ENCODE data around the gene LIMS2. TPM values are rescaled to one million over a fixed set of nuclear protein-coding genes. Genes with fewer than 3 reads are reported as not detected.

LIMS2 gene
- total and polyA plus RNA-seq, 2 donors (not counting 3 experiments of a cell fraction or from before 2014, with no cell fraction given) = 48.3 to 55.6 TPM

DNA sequence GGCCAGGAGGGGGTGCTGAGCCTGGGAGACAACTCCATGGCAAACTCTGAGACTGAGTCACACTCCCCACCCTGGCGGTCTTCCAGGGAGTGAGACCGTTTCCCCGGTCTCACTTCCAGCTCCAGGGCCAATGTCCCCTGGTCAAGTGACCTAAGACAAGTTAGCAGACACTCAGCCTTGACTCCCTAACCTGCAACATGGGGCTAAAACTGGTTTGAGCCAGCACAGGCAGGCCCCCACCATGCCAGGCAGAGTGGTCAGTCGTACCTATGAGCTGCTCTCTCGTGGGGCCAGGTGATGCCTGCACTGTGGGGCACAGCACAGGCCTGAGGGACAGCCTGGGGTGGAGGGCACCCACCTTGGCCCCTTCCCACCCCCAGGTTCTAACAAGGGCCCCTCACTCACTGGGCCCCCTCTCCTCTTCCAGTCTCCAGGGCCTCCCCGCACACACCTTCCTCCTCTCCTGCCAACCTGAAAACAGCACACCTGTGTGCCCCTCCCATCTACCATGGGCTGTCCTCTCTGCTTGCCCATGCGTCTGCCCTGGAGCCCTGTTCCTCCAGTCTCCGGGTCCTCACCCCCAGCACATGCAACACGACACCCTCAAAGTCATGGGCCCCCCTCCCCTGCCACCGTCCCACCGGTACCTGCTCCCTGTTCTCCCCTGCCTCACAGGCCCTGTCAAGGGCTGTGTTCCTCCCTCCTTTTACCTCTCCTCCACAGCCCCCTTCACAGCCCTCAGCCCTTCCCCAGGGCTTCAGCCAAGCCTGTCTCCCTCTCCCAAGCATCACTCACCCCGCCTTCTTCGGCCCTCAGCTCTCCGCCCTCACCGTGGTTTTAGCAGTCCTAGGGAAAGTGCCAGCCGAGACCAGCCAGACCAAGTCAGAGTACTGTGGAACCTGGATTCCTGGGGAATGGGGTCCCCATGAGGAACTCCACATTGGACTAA, 27.8 kb downstream of the LIMS2 start:
- H3K27me3 ChIP-seq (ENCODE audit: control insufficient read depth in 2 of 2, insufficient read depth in 2 of 2, low read length in 2 of 2) = no peaks in the 10 kb centered on the region
- intact Hi-C loops (cut with micrococcal nuclease) = loop anchor here (2.0 kb wide), 1 partner anchor 27 kb away; the partner anchor contains the start of gene LIMS2

More for the DNA sequence above, 27.8 kb downstream of the LIMS2 start:
- Histone ChIP-seq H3K27ac (ENCODE audit: insufficient read depth, low read depth, low read length) (peak overlapping the region; percentile 85), H3K9me3 (replicated peaks; ENCODE audit: control insufficient read depth, insufficient read depth, low read length) (no peaks in the 10 kb centered on the region), H2AFZ (ENCODE audit: low read depth, low read length) (peak overlapping the region; percentile 92), H3K36me3 (ENCODE audit: control insufficient read depth in 2 of 2, extremely low read depth in 1 of 2, insufficient read depth in 2 of 2, low read length in 2 of 2) (no peaks in the 10 kb centered on the region), H3K4me1 (ENCODE audit: control insufficient read depth, extremely low read depth, insufficient read depth, low read length) (peaks cover 28% of the 10 kb centered on the region), H3K79me2 (ENCODE audit: control insufficient read depth, insufficient read depth, low read length) (no peaks in the 10 kb centered on the region), H3K4me2 (ENCODE audit: insufficient read depth, low read length) (no peak overlapping the region), H4K20me1 (replicated peaks; ENCODE audit: control insufficient read depth, extremely low read depth, insufficient read depth, low read length) (no peaks in the 10 kb centered on the region), H3K9ac (replicated peaks; ENCODE audit: extremely low read depth, insufficient read depth, low read length) (peak overlapping the region; percentile 53), H3K9me1 (replicated peaks; ENCODE audit: control insufficient read depth, extremely low read depth, insufficient read depth, low read length) (no peaks in the 10 kb centered on the region), H3K4me3 (replicated peaks in 1 of 3; ENCODE audit: insufficient read depth in 1 of 3, low read depth in 1 of 3, low read length in 3 of 3) (no peak overlapping the region)
- TF ChIP-seq EZH2 (IDR thresholded peaks at IDR 0.05; ENCODE audit: borderline replicate concordance, low read depth, low read length, severe bottlenecking) = no peak
- TF ChIP-seq POLR2AphosphoS5 (IDR thresholded peaks at IDR 0.05; ENCODE audit: insufficient read depth, low read depth, low read length) = peak; percentile 39
- TF ChIP-seq, protein P1, sequence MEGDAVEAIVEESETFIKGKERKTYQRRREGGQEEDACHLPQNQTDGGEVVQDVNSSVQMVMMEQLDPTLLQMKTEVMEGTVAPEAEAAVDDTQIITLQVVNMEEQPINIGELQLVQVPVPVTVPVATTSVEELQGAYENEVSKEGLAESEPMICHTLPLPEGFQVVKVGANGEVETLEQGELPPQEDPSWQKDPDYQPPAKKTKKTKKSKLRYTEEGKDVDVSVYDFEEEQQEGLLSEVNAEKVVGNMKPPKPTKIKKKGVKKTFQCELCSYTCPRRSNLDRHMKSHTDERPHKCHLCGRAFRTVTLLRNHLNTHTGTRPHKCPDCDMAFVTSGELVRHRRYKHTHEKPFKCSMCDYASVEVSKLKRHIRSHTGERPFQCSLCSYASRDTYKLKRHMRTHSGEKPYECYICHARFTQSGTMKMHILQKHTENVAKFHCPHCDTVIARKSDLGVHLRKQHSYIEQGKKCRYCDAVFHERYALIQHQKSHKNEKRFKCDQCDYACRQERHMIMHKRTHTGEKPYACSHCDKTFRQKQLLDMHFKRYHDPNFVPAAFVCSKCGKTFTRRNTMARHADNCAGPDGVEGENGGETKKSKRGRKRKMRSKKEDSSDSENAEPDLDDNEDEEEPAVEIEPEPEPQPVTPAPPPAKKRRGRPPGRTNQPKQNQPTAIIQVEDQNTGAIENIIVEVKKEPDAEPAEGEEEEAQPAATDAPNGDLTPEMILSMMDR (IDR thresholded peaks at IDR 0.05; ENCODE audit: extremely low read depth in 1 of 2, insufficient read depth in 1 of 2, low read depth in 1 of 2, low read length in 2 of 2) = no peak
- TF ChIP-seq MAX (IDR thresholded peaks at IDR 0.05; ENCODE audit: insufficient read depth, insufficient read length) = no peak
- peak; percentile 51 for TF ChIP-seq FOS (IDR thresholded peaks at IDR 0.05; ENCODE audit: borderline replicate concordance, insufficient read depth, low read length)
- peak; percentile 40 for TF ChIP-seq POLR2A (IDR thresholded peaks at IDR 0.05; ENCODE audit: low read depth, low read length)
- TF ChIP-seq MYC (IDR thresholded peaks at IDR 0.05; ENCODE audit: low read depth, low read length) = no peak
- TF ChIP-seq GATA2 (IDR thresholded peaks at IDR 0.05; ENCODE audit: insufficient read depth, insufficient read length, low read depth, low read length) = no peak
- no peak for TF ChIP-seq JUN (IDR thresholded peaks at IDR 0.05; ENCODE audit: borderline replicate concordance, insufficient read depth, insufficient read length, low read depth)
- POLR2A ChIA-PET = no interaction called here
- BruUV-seq (replicated peaks) = no TSS peak
- FAIRE-seq (peak; percentile 88), DNase-seq (ENCODE audit: low read depth, low spot score) (peak; percentile 74)
- dilution Hi-C loops (cut with MboI; ENCODE audit: extremely low pct_ligation_motif_present, low sequenced_read_pairs) = no loop called here
- CTCF ChIA-PET = interaction anchor here (1.0 to 12.1 kb wide), 7 partner anchors 9 to 121 kb away, joined by 3 to 424 read pairs (median 7); partner anchors contain the start of genes IWS1 and LIMS2
